Measurements from ENCODE around the gene RIPPLY3.

The RIPPLY3 gene

DNA sequence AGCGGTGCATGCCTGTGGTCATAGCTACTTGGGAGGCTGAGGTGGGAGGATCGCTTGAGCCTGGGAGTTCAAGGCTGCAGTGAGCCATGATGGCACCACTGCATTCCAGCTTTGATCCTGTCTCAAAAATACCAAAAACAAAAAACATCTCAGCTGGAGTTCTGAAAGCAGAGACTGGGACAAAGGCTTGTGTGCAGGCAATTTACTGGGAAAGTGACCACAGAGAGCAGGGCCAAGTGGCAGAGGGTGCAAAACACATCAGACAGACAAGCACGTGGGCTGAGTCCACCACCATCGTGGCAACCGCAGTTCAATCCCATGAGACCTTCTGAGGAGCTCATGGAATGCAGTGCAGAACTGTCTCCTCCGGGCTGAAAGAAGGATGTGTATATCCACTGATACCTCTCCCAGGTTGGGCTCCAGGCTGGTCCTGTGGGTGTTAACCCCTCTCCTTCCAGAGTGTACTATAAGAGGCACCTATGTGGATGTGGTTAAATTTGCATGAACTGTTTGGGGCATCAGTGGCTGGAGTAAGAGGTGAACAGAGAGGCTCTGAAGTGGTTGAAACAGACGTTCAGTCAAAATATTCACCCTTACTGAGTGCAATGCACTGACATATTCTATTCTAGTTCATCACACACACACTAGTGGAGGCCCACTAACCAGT, 55.6 kb downstream of the RIPPLY3 start:
- DNase-seq (ENCODE audit: low read depth) = peak; percentile 44

DNA sequence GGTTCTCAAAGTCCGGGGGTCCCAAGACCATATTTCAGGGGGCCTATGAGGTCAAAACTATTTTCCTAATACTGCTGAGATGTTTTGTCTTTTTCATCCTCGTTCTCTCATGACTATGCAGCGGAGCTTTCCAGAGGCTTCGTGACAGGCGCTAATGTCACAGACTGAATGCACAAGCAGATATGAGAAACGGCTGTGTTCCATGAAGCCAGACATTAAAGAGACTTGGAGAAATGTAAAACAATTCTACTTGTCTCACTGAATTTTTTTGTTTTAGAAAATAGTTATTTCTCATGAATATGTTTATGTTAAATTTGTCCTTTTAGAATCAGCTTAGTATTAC, 56.1 kb downstream of the RIPPLY3 start:
- no peak for DNase-seq (ENCODE audit: low read depth)

DNA sequence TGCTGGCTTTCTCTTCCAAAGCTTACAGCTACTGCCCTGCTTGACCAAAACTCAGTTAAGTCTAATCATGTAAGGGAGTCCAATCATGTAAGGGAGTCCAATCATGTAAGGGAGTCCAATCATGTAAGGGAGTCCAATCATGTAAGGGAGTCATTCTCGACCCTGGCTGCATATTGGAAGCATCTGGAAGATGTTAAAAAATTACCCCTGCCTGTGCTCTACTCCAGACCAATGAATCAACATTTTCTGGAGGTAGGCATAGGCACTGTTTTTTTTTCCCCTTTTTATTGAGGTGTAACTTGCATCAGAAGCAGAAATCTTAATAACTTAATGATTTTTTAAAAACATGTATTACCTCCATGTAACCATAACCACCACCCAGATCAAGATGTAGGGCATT, 56.9 kb downstream of the RIPPLY3 start:
- no peak for DNase-seq (ENCODE audit: low read depth)

DNA sequence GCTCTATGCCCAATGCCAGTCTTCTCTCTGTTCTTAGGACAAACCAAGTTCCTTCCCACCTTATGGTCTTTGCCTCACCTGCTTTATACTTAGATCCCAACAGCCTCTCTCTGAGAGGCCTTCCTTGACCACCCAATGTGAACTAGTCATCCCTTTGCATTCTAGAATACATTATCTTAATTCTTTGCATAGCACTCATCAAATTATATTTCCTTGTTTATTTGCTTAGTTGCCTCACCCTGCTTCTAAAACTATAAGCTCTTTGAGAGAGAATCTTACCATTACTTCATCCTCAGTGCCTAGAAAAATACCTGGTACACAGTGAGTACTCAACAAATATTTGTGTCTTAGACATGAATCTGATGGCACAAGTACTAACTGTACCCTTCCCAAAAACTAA, 58.3 kb downstream of the RIPPLY3 start:
- DNase-seq (ENCODE audit: low read depth) = no peak

DNA sequence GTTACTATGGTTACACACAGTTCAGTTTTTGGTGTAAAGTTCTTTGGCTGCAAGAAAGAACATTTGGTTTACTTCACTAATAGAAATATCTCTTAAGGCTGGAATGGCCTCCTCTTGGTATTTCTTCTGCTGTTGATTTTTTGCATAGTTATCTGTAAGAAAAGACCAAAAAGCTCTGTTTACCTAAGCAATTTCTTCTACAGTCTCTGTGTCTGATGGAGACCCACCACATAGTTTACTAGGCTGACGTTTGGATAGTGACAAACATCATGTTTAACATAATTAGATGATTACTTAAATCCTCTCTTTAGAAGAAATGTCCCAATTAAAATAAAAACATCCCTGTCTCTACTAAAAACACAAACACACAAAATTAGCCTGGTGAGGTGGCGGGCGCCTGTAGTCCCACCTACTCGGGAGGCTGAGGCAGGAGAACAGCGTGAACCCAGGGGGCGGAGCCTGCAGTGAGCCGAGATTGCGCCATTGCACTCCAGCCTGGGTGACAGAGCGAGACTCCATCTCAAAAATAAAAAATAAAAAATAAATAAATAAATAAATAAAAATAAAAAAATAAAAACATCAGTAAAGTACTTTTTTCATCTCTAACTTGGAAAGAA, 59.2 kb downstream of the RIPPLY3 start:
- no peak for DNase-seq (ENCODE audit: low read depth)

Measured in amniotic epithelial cell (primary cell).